HG03095 (cell line): Measurements from ENCODE around the gene IQCK.

Source experiments
- ATAC-seq: cut with Tn5 transposase; IDR thresholded peaks from one replicate; pipeline ENCODE4 v1.9.1; 2021; ENCODE audit warnings: moderate library complexity; ENCODE audit not compliant: unreplicated experiment

Gene IQCK

GRCh38 chr16:19831678-19832077, 113.6 kb downstream of the IQCK start:
- ATAC-seq, result no peak

- ATAC-seq, result no peak
Observed at GRCh38 chr16:19833176-19833575, 115.1 kb downstream of the IQCK start.

DNA sequence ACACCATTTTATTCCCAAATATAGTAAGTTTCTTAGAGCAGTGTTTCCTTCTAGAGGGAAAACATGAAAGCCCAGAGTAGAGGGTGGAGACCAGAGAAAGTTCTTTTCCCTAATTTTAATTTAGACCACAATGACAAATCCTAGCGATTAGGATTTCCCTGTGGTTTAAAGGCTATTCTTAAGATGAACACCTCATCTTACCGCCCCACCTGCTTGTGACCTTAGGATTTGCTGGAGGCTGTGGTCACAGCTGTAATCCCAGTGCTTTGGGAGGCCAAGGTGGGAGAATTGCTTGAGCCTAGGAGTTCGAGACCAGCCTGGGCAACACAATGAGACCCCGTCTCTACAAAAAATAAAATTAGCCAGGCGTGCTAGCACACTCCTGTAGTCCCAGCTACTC, 115.5 kb downstream of the IQCK start:
- ATAC-seq, result no peak

GRCh38 chr16:19835196-19835595, 117.1 kb downstream of the IQCK start:
- ATAC-seq, result no peak

DNA sequence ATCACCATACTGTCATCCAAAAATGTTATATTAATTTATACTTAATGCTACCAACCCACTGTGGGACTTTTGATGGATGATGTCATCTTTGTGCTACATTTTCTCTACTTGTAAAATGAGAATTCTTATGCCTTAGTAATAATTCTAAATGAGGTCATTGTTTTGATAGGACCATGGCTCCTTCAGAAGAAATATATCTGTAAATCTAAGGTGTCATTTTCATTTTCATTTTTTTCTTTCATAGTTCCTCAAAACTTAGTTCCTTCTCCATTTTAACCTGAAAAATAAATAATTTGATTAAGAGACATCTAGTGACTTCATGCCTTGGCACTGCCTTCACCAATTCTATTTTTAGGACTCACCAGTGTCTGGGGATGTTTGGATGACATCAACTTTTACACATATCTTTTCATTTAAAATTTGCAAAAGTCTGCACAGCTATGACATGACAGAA, 117.9 kb downstream of the IQCK start:
- no peak for ATAC-seq

- no peak for ATAC-seq
Observed at GRCh38 chr16:19837331-19837980, 119.4 kb downstream of the IQCK start.

DNA sequence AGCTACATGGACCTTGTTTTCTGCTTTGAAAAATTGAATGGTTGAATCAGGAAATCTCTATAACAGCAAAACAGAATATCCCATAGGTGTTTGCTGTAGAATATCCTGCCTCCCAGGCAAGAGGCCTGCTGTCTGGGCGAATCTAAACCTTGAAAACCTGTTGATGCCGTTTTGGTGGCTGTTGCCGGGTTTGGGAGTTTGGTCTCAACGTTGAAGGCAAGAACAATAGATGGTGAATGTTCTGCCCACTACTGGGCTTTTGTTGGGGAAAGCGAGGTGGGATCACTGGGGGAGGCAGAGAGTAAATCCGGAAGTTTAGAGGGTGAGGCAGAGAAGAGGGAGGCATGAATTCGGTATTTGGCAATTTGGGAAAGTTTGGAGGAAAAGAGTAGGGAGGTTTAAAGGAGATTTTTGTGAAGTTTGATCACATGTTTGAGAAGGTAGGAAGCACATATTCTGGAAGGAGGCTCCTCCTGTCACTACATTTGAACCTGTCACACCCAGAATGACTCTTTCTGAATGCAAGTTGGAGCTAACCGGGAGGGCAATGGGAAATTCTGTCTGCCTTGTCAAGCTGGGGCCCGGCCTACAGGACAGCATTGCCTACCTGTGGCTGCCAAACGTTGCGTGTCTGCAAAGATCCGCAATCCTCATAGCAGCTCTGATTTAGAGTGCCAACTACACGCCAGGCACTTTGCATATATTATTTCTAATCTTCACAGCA, 120.1 kb downstream of the IQCK start:
- no peak for ATAC-seq

GRCh38 chr16:19840524-19841110, 122.5 kb downstream of the IQCK start:
- no peak for ATAC-seq

GRCh38 chr16:19841184-19841583, 123.1 kb downstream of the IQCK start:
- ATAC-seq, result no peak

DNA sequence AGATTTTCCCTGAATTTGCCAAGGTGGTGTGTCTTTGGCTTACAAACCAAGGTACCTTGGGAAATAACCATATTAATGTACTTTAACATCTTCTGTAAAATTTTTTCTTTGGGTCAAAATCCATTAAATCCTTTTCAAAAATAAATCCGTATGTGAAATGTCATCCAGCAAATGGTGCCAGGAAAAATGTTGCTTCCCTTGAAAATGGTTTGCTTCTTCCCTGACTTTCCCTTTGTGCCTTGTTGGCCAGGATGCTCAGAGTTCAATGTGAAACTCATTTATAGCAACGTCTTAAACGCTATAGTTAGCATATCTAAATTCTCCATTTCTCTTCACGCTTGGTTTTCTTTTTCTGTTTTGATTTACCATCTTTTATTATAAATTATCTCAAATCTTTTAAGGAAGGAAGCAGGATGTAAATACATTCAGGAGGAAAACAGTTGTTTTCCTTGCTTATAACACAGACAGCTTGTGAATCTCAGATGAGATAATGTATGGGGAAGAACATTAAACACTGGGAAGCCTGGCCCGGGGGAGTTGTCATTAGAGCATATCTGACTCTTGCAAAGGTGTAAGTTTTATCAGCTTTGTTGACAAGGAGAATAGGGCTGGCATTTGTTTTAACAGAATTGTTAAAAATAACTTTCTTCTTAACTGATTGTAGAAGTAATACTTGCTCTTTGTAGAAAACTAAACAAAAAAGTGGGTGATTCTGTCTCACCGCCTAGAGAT, 124.5 kb downstream of the IQCK start:
- ATAC-seq, result no peak

GRCh38 chr16:19843371-19843770, 125.3 kb downstream of the IQCK start:
- no peak for ATAC-seq

DNA sequence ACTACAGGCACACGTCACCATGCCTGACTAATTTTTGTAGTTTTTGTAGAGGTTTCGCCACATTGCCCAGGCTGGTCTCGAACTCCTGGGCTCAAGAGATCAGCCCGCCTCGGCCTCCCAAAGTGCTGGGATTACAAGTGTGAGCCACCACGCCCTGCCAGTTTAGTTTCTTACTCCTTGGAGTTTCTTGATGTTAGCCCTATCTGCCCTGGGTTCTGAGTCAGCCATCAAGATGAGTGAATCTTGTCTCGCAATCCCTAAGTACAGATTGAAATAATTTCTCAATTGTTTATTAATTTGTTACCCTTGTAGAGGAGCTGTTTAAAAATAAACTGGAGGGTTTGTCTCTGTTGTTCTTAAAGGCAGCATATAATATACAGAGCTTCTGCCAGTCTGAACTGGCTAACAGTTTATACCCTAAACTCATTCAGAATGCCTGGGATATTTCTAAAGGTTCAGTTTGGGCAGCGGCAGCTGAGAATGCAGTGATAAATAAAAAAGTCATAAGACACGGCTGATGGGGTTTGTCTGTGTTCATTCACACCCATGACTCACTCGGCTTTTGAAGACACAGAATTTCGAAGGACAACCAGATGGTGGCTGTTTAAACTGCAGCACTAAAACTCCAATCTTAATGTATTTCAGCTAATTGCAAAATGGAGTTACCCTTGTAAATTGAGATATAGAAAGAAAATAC, 127.0 kb downstream of the IQCK start:
- ATAC-seq, result no peak

DNA sequence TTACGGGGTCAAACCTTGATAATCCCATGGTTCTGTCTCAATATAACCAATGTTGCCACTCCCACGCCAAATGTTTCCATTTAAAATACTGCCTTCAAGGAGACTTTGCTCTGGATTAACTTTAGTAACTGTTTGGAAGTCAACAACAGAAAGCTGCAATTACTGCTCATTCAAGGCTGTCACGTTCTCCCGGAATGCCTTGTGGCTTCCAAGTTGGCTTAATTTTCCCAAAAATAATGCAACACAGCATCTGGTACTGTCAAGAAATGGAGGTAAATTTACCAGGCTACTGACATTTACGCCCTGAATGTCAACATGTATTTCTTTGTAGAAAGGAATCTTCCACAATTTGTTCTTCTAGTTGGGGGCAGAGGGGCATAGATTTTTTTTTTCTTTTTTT, 128.4 kb downstream of the IQCK start:
- ATAC-seq, result no peak

DNA sequence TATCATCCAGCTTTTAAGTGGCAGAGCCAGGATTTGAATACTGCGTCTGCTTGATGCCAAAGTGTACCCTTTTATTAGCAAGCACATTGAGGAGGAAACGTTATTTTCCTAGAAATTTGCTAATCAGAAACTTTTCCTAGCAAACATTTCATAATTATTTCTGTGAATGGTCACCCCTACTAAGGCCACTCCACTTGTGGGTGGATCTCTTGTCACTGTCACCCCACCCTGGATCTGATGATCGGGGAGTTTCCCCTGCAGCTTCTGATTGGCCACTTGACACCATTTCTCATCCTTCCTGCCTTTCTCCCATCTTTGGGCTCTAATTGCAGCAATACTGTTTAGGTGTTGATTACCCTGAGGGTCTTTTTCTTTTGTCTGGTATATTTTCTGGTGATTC, 130.7 kb downstream of the IQCK start:
- ATAC-seq, result no peak

DNA sequence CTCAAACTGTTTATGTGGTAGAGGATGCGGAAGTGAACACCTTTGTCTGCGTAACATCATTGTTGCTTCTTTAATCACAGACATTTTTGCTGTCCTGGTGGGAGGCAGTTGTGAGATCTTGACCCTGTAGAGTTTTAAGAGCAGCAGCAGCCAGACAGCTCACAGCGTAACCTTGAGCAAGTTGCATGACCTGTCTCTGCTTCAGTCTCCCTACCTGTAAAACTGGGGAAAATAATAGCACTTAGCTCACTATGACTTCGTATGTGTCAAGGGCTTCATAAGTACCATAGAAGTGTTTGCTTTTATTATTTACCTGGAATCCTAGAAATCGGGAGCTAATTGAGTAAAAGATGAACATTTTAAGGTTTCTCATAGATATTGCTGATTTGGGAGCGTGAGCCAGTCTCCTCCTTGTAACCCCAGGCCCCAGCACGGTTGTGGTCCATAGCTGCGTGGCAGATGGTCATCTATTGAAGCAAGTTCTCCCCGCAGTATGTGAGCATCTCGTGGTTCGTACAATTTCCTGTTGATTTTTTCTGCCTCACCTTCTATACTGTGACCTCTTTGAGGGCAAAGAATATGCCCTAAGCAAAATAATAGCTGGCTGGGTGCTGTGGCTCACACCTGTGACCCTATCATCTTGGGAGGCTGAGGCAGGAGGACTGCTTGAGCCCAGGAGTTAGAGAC, 132.2 kb downstream of the IQCK start:
- ATAC-seq, result no peak

- ATAC-seq, result no peak
Observed at GRCh38 chr16:19851476-19851875, 133.4 kb downstream of the IQCK start.

DNA sequence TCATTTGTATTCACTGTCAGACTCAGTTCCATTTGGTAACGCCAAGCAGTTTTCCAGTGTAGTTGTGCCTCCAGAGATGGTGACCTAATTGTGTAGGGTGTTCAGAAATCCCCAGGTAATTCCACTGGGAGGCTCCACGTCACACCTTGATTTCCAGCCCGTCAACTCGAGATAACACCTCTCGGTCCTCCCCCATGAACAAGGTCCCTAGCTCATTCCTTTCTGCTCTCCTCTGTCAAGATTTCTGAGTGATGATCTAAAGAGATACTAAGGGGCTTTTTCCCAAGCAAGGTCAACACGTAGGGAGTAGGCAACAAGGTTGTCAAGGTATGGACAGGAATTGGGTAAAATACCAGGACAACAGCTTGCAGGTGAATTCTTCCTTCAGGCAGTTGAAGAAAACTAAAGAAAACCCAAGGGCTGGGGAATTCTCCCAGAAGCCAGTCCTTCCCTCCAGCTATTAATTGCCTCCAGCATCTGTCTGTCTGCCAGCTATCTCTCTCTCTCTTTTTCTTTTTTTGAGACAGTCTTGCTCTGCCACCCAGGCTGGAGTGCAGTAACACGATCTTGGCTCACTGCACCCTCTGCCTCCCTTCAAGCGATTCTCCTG, 135.2 kb downstream of the IQCK start:
- ATAC-seq, result no peak

DNA sequence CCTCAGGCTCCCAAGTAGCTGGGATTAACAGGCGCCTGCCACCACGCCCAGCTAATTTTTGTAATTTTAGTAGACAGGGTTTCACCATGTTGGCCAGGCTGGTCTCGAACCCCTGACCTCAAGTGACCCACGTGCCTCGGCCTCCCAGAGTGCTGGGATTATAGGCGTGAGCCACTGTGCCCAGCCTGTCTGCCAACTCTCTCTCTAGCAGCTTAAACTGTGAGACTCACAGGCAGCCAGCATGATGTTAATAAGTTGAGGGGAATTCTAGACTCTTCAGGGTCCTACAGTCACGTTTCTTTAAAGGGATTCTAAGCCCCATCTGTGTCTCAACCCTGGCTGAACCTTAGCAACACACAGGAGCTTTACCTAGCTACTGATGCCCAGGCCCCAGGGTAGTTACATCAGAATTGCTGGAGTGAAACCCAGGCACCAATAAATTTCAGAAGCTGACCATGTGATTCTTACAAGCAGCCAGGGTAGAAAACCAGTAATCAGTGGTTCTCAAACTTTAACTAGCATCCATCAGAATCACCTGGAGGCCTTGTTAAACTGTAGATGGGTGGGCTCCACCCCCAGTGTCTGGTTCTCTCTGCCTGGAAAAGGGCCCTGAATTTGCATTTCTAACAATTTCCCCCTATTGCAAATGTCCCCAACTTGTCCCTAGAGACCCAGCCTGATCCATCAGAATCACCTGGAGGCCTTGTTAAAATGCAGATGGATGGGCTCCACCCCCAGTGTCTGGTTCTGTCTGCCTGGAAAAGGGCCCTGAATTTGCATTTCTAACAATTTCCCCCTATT, 135.9 kb downstream of the IQCK start:
- no peak for ATAC-seq

DNA sequence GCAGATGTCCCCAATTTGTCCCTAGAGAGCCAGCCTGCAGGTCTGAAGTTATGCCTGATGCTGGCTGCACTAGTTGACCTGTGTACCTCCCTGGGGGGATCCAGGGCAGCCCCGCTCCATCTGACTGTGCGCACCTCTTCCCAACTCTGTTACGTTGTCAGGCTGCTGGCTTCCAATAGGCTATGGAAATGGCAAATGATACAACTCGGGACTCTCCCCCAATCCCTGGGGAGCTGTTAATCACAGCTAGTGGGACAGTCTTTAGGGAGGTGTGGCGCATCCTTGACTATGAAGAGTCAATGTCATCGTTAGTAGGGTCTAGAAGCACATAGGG, 136.4 kb downstream of the IQCK start:
- no peak for ATAC-seq
